GM12878 (cell line): Measurements from ENCODE around the gene ANKRD11. TPM values are rescaled to one million over a fixed set of nuclear protein-coding genes. Genes with fewer than 3 reads are reported as not detected.

ENCODE experiments used
- ATAC-seq: fragments of 200-7000 bp; cut with Tn5 transposase; 3 replicates; pipeline ENCODE4 v1.9.1; 2020; ENCODE audit warnings: mild to moderate bottlenecking, moderate library complexity
- BruUV-seq: library from RNA; stranded (reverse); fragments of 400-500 nt; replicated peaks from 2 replicates; lab custom pipeline; 2021; lab: Mats Ljungman, UMichigan
- CTCF ChIA-PET: fragments of 300-600 bp; sonication (Branson Sonifier 250); formaldehyde crosslinking; extraction: SDS; loops from one replicate; lab custom pipeline; 2021; ENCODE audit warnings: inconsistent platforms; lab: Yijun Ruan, JAX
- POLR2A ChIA-PET: fragments of 350-600 bp; formaldehyde crosslinking; extraction: SDS; loops from one replicate; lab custom pipeline; 2021; ENCODE audit warnings: inconsistent platforms; lab: Charles Lee
- RAD21 ChIA-PET: fragments of 300-600 bp; sonication (Branson Sonifier 250); formaldehyde crosslinking; loops from one replicate; lab custom pipeline; 2023; ENCODE audit warnings: antibody characterized with exemption; ENCODE audit not compliant: unreplicated experiment; lab: Charles Lee
- SMC1A ChIA-PET: fragments of 300-600 bp; sonication (Branson Sonifier 250); formaldehyde crosslinking; loops from one replicate; lab custom pipeline; 2023; ENCODE audit not compliant: unreplicated experiment, uncharacterized antibody; lab: Charles Lee
- DNase-seq: peaks from one replicate; pipeline ENCODE4 v3.0.0-alpha.2; 2011; ENCODE audit warnings: low read depth, low spot score
- FAIRE-seq: peaks from 3 replicates; lab custom pipeline; 2011; peaks lifted over from hg19 to GRCh38; lab: Jason Lieb, UNC
- H2AFZ ChIP-seq: 2 replicates; pipeline ENCODE4 v1.6.0; 2011; ENCODE audit warnings: low read depth, low read length, control low read depth; ENCODE audit not compliant: control insufficient read depth
- H3K27ac ChIP-seq: 2 replicates; pipeline ENCODE4 v1.5.1; 2011; ENCODE audit warnings: control low read depth; ENCODE audit not compliant: control insufficient read depth, insufficient read depth
- H3K27me3 ChIP-seq, 2 experiments: replicated peaks in 1 of 2; 2 replicates each; pipeline versions ENCODE4 v1.6.0 to v1.6.1; 2011; ENCODE audit warnings: low read length in 1 of 2; ENCODE audit not compliant: control insufficient read depth in 2 of 2, insufficient read depth in 2 of 2
- H3K36me3 ChIP-seq, 2 experiments: 2 replicates each; pipeline ENCODE4 v1.5.1; 2011; ENCODE audit warnings: low read length in 1 of 2; ENCODE audit not compliant: control insufficient read depth in 2 of 2, insufficient read depth in 2 of 2
- H3K4me1 ChIP-seq: 2 replicates; pipeline ENCODE4 v1.6.1; 2011; ENCODE audit warnings: mild to moderate bottlenecking, low read length, moderate library complexity, mixed read lengths; ENCODE audit not compliant: control insufficient read depth, insufficient read depth
- H3K4me2 ChIP-seq: 2 replicates; pipeline ENCODE4 v1.6.0; 2011; ENCODE audit warnings: control low read depth; ENCODE audit not compliant: control insufficient read depth, insufficient read depth
- H3K4me3 ChIP-seq: fragments of 200-600 bp; sonication (generic); 2 replicates; pipeline ENCODE4 v1.5.1; 2016
- H3K79me2 ChIP-seq: 2 replicates; pipeline ENCODE4 v1.6.0; 2011; ENCODE audit warnings: low read length; ENCODE audit not compliant: control insufficient read depth, insufficient read depth
- H3K9ac ChIP-seq: 2 replicates; pipeline ENCODE4 v1.8.0; 2011; ENCODE audit warnings: low read length, control low read depth, mixed read lengths; ENCODE audit not compliant: control insufficient read depth, insufficient read depth
- H3K9me3 ChIP-seq: replicated peaks from 3 replicates; pipeline ENCODE4 v1.5.1; 2011; ENCODE audit warnings: mild to moderate bottlenecking, low read length; ENCODE audit not compliant: control insufficient read depth, insufficient read depth
- H4K20me1 ChIP-seq: 2 replicates; pipeline ENCODE4 v1.6.0; 2011; ENCODE audit not compliant: control insufficient read depth, insufficient read depth
- GABPA ChIP-seq: IDR thresholded peaks from 2 replicates; pipeline ENCODE4 v1.6.1; 2014; ENCODE audit warnings: antibody characterized with exemption, low read depth, mild to moderate bottlenecking, inconsistent platforms
- IKZF2 ChIP-seq, 2 experiments: fragments of 450-650 bp; IDR thresholded peaks; 2 replicates each; pipeline ENCODE4 v1.6.1; 2017; ENCODE audit warnings: mild to moderate bottlenecking in 2 of 2, moderate library complexity in 2 of 2
- POLR2AphosphoS5 ChIP-seq: IDR thresholded peaks from 2 replicates; pipeline ENCODE4 v1.6.1; 2011; ENCODE audit warnings: mild to moderate bottlenecking, low read length, inconsistent platforms
- RCOR1 ChIP-seq: conservative IDR thresholded peaks from 2 replicates; pipeline ENCODE4 v1.6.1; 2012; ENCODE audit warnings: low read depth, low read length, improper control_type of control experiment
- SREBF2 ChIP-seq: IDR thresholded peaks from 2 replicates; pipeline ENCODE4 v1.6.1; 2012; ENCODE audit warnings: mild to moderate bottlenecking, low read length
- YBX1 ChIP-seq: fragments of 450-650 bp; IDR thresholded peaks from 2 replicates; pipeline ENCODE4 v1.6.1; 2016; ENCODE audit warnings: antibody characterized with exemption
- ZBED1 ChIP-seq: IDR thresholded peaks from 2 replicates; pipeline ENCODE4 v1.6.1; 2016; ENCODE audit warnings: borderline replicate concordance
- WGBS: methylation state at CpG from one replicate; pipeline ENCODE4 v1.1.6; 2016; ENCODE audit warnings: low lambda C conversion rate; ENCODE audit not compliant: insufficient replicate concordance, insufficient coverage; ENCODE audit errors: missing lambda C conversion rate; 5-methylcytosine and 5-hydroxymethylcytosine counted together
- in situ Hi-C: fragments of 300-500 bp; cut with MboI; formaldehyde crosslinking; loops from 9 replicates; pipeline ENCODE4 v1.14.3; 2018; ENCODE audit warnings: mixed read lengths
- intact Hi-C: fragments of 100-400 bp; cut with micrococcal nuclease; formaldehyde crosslinking; loops from one replicate; pipeline ENCODE4 v1.14.2; 2022; ENCODE audit not compliant: unreplicated experiment
- polyA plus RNA-seq, 11 experiments: library from polyadenylated mRNA; depleted of rRNA in 4 of 11; unstranded in 6 of 11; stranded (reverse) in 5 of 11; fragments of >200 nt; fragmentation: Nextera tagmentation in 4 of 11; fragmentation: Illumina TruSeq in 1 of 11; extraction: Ambion mirVana in 4 of 11; extraction: Trizol in 1 of 11; gene quantifications; 1 replicate in 1 of 11; 2 replicates in 10 of 11; pipeline versions ENCODE4 v1.2.1 to v1.2.3, GENCODE V29; 2011 to 2016; ENCODE audit warnings: inconsistent platforms in 2 of 11, missing spikeins in 2 of 11, low read depth in 1 of 11
- total RNA-seq, 4 experiments: library from RNA; depleted of rRNA in 3 of 4; stranded (reverse); fragments of >200 nt in 3 of 4; fragmentation: Illumina TruSeq in 1 of 4; extraction: Trizol in 1 of 4; gene quantifications; 2 replicates each; pipeline versions ENCODE4 v1.2.1 to v1.2.3, GENCODE V29; 2013 to 2021

The ANKRD11 gene
- total and polyA plus RNA-seq, 10 of the 15 experiments (the other 5 are each of a cell fraction or from before 2014, with no cell fraction given): 5.1 to 103 (median 27.4) TPM

DNA sequence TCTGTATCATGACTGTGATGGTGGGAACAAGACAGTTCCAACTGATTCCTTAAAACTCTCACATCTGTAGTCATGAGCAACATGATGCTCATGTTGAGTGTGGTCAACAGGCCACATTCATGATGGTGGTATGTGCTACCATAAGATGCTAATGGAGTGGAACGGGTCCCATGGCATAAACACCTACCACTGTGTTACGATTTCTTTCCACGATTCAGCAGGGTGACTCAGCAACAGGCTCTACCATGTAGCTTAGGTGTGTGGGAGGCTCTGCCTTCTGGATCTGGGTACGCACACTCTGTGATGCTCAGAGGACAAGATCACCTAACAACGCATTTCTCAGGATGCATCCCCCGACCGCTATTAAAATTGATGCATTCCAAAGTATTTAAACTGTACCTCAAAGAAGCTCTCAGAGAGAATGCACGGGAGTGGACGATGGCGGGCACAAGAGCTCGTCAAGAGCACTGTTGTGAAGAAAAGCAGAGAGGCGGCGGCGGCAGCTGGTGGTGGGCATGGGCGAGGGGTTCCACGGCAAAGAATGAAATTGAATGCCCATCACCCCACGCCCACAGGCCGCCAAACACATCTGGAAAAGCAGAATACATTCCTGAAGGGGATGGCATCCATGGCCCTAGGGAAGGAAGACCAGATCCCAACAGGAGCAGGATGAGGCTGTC lies 139.5 kb downstream of the ANKRD11 start:
- no peak overlapping the region for H3K9ac ChIP-seq
- H3K4me3 ChIP-seq: no peak overlapping the region
- BruUV-seq: no TSS peak
- ChIA-PET POLR2A (interaction anchor here (0.6 kb wide), 1 partner anchor 522 kb away, joined by 3 read pairs; the partner anchor contains the start of gene TCF25), CTCF (interaction anchor here (1.1 kb wide), 1 partner anchor 11 kb away, joined by 4 read pairs; no protein-coding TSS in a partner anchor), RAD21 (no interaction called here), SMC1A (interaction anchor here (1.9 kb wide), 1 partner anchor 15 kb away, joined by 5 read pairs; no protein-coding TSS in a partner anchor)
- FAIRE-seq (peak; percentile 76), ATAC-seq (no peak), DNase-seq (no peak)
- H4K20me1 ChIP-seq: peaks cover 12% of the 10 kb centered on the region
- H3K4me1 ChIP-seq: peaks cover 11% of the 10 kb centered on the region
- peaks cover 86% of the 10 kb centered on the region for H3K79me2 ChIP-seq
- no peak overlapping the region for H3K27ac ChIP-seq
- no peak overlapping the region for H2AFZ ChIP-seq
- peaks cover 0 to 9% of the 10 kb centered on the region in 2 experiments; a peak in 3 of 4 replicates for H3K36me3 ChIP-seq
- in situ Hi-C loops (no loop called here), intact Hi-C loops (no loop called here)
- no peak for TF ChIP-seq SREBF2
- 0 out of 2 replicates have a peak, but pooled peaks have one; percentile 6 for TF ChIP-seq ZBED1
- no peak for TF ChIP-seq POLR2AphosphoS5
- no peak for TF ChIP-seq GABPA
- TF ChIP-seq IKZF2 (IDR thresholded peaks at IDR 0.05): no peak
- no peak for TF ChIP-seq RCOR1
- no peak for TF ChIP-seq YBX1
- 97% methylated on average over 18 of the region's 18 CpGs for WGBS
- no peaks in the 10 kb centered on the region for H3K27me3 ChIP-seq
- H3K4me2 ChIP-seq: no peak overlapping the region
- H3K9me3 ChIP-seq: no peaks in the 10 kb centered on the region
